ENCODE measurements around the gene GRN.
A peak's percentile ranks its signal among the peaks of the same experiment; 100 is the strongest.

Gene GRN

GRCh38 chr17:44344939-44345453 is at the start of gene GRN:
GRN (plus strand) TSS chr17:44345302; CDS start chr17:44349165, 3,863 bp downstream.
- Mint-ChIP-seq H3K4me1 (peaks cover 35% of the 10 kb centered on the region), H3K4me3 (peak within 1 kb of the TSS; percentile 85 to 86), H3K27ac (peak within 1 kb of the TSS; percentile 59 to 82), H3K9me3 (no peaks in the 10 kb centered on the region), H3K27me3 (peaks cover 9% of the 10 kb centered on the region)
- DNase-seq (peak; percentile 83 to 91), ATAC-seq (peak; percentile 98)

GRCh38 chr17:44297975-44298374 is 47.1 kb upstream of the GRN start:
- DNase-seq (no peak), ATAC-seq (no peak)
- no peak overlapping the region for H3K27ac Mint-ChIP-seq
- H3K4me1 Mint-ChIP-seq = peaks cover 7% of the 10 kb centered on the region
- H3K4me3 Mint-ChIP-seq = no peak overlapping the region
- no peaks in the 10 kb centered on the region for H3K9me3 Mint-ChIP-seq
- H3K27me3 Mint-ChIP-seq = no peaks in the 10 kb centered on the region

GRCh38 chr17:44304651-44305050 is 40.5 kb upstream of the GRN start:
- Mint-ChIP-seq H3K27ac (peak overlapping the region in 1 of 2 donors; percentile 42), H3K27me3 (peaks cover 48% of the 10 kb centered on the region), H3K4me1 (peaks cover 24% of the 10 kb centered on the region), H3K4me3 (no peak overlapping the region), H3K9me3 (no peaks in the 10 kb centered on the region)
- no peak for ATAC-seq
- DNase-seq = no peak

- peak overlapping the region; percentile 68 to 77 for H3K4me3 Mint-ChIP-seq
- DNase-seq (no peak), ATAC-seq (peak; percentile 39)
- H3K4me1 Mint-ChIP-seq = peaks cover 29% of the 10 kb centered on the region
- H3K9me3 Mint-ChIP-seq = no peaks in the 10 kb centered on the region
- H3K27me3 Mint-ChIP-seq = peaks cover 66% of the 10 kb centered on the region
- H3K27ac Mint-ChIP-seq = no peak overlapping the region
Observed at GRCh38 chr17:44307387-44308186, 37.5 kb upstream of the GRN start.

- Mint-ChIP-seq H3K4me3 (peak within 1 kb of the TSS; percentile 68 to 77), H3K4me1 (peaks cover 29% of the 10 kb centered on the region), H3K27me3 (peaks cover 74% of the 10 kb centered on the region), H3K27ac (no peak within 1 kb of the TSS), H3K9me3 (no peaks in the 10 kb centered on the region)
- DNase-seq (peak; percentile 79 to 82), ATAC-seq (peak; percentile 89)
Observed at GRCh38 chr17:44308320-44308818, 36.7 kb upstream of the GRN start, which contains the start of gene RUNDC3A. RUNDC3A (plus strand) TSS chr17:44308601; CDS start chr17:44308833, 232 bp downstream.

GRCh38 chr17:44308865-44309264 is 36.2 kb upstream of the GRN start:
- Mint-ChIP-seq H3K27me3 (peaks cover 76% of the 10 kb centered on the region), H3K27ac (no peak overlapping the region), H3K4me3 (peak overlapping the region; percentile 68 to 77), H3K4me1 (peaks cover 29% of the 10 kb centered on the region), H3K9me3 (no peaks in the 10 kb centered on the region)
- no peak for DNase-seq
- ATAC-seq = peak; percentile 29

- DNase-seq (no peak), ATAC-seq (no peak)
- Mint-ChIP-seq H3K4me1 (peaks cover 29% of the 10 kb centered on the region), H3K9me3 (no peaks in the 10 kb centered on the region), H3K27me3 (peaks cover 76% of the 10 kb centered on the region), H3K27ac (no peak overlapping the region), H3K4me3 (peak overlapping the region; percentile 68 to 77)
Observed at GRCh38 chr17:44309472-44309871, 35.6 kb upstream of the GRN start.

GRCh38 chr17:44310188-44310587 is 34.9 kb upstream of the GRN start:
- ATAC-seq = no peak
- no peak overlapping the region for H3K27ac Mint-ChIP-seq
- H3K4me3 Mint-ChIP-seq = peak overlapping the region; percentile 13 to 46
- peaks cover 76% of the 10 kb centered on the region for H3K27me3 Mint-ChIP-seq
- H3K4me1 Mint-ChIP-seq = peaks cover 29% of the 10 kb centered on the region
- DNase-seq = no peak
- no peaks in the 10 kb centered on the region for H3K9me3 Mint-ChIP-seq

- Mint-ChIP-seq H3K27ac (no peak overlapping the region), H3K4me1 (peaks cover 34% of the 10 kb centered on the region), H3K9me3 (no peaks in the 10 kb centered on the region), H3K27me3 (peaks cover 81% of the 10 kb centered on the region), H3K4me3 (no peak overlapping the region)
- no peak for DNase-seq
- ATAC-seq = no peak
Observed at GRCh38 chr17:44310609-44311376, 34.3 kb upstream of the GRN start.

- no peaks in the 10 kb centered on the region for H3K9me3 Mint-ChIP-seq
- H3K4me3 Mint-ChIP-seq = no peak overlapping the region
- peaks cover 42% of the 10 kb centered on the region for H3K4me1 Mint-ChIP-seq
- H3K27ac Mint-ChIP-seq = no peak overlapping the region
- DNase-seq = no peak
- H3K27me3 Mint-ChIP-seq = peaks cover 82% of the 10 kb centered on the region
- ATAC-seq = no peak
Observed at GRCh38 chr17:44311562-44312181, 33.4 kb upstream of the GRN start.

- Mint-ChIP-seq H3K27me3 (peaks cover 82% of the 10 kb centered on the region), H3K4me3 (no peak overlapping the region), H3K27ac (no peak overlapping the region), H3K4me1 (peaks cover 37% of the 10 kb centered on the region), H3K9me3 (no peaks in the 10 kb centered on the region)
- ATAC-seq (no peak), DNase-seq (no peak)
Observed at GRCh38 chr17:44312396-44313104, 32.6 kb upstream of the GRN start.

- ATAC-seq = no peak
- Mint-ChIP-seq H3K9me3 (no peaks in the 10 kb centered on the region), H3K27me3 (peaks cover 82% of the 10 kb centered on the region), H3K4me3 (peak overlapping the region; percentile 38 to 54), H3K27ac (no peak overlapping the region), H3K4me1 (peaks cover 24% of the 10 kb centered on the region)
- DNase-seq = no peak
Observed at GRCh38 chr17:44314031-44314430, 31.1 kb upstream of the GRN start.

GRCh38 chr17:44314524-44314868 is 30.6 kb upstream of the GRN start:
- Mint-ChIP-seq H3K27ac (no peak overlapping the region), H3K9me3 (no peaks in the 10 kb centered on the region), H3K4me1 (peaks cover 19% of the 10 kb centered on the region), H3K4me3 (peak overlapping the region; percentile 73 to 83), H3K27me3 (peaks cover 77% of the 10 kb centered on the region)
- DNase-seq (no peak), ATAC-seq (no peak)

GRCh38 chr17:44314869-44315661 is 30.0 kb upstream of the GRN start:
- Mint-ChIP-seq H3K27me3 (peaks cover 71% of the 10 kb centered on the region), H3K27ac (no peak overlapping the region), H3K4me3 (peak overlapping the region; percentile 82 to 83), H3K4me1 (peaks cover 14% of the 10 kb centered on the region), H3K9me3 (no peaks in the 10 kb centered on the region)
- peak; percentile 76 for ATAC-seq
- DNase-seq = peak; percentile 45 to 49

All from stimulated activated naive CD8-positive, alpha-beta T cell treated with anti-CD3 and anti-CD28 coated beads, Interleukin-15, amount 100 ng/mL, for 72 hours (primary cell).